ENCODE results near the gene BEND5.

Gene BEND5

GRCh38 chr1:48717082-48717481 is 59.6 kb downstream of the BEND5 start:
- H3K4me3 ChIP-seq (replicated peaks; ENCODE audit: low read depth, low read length): no peak overlapping the region
- DNase-seq (ENCODE audit: low read depth): no peak
- TF ChIP-seq, protein P1, sequence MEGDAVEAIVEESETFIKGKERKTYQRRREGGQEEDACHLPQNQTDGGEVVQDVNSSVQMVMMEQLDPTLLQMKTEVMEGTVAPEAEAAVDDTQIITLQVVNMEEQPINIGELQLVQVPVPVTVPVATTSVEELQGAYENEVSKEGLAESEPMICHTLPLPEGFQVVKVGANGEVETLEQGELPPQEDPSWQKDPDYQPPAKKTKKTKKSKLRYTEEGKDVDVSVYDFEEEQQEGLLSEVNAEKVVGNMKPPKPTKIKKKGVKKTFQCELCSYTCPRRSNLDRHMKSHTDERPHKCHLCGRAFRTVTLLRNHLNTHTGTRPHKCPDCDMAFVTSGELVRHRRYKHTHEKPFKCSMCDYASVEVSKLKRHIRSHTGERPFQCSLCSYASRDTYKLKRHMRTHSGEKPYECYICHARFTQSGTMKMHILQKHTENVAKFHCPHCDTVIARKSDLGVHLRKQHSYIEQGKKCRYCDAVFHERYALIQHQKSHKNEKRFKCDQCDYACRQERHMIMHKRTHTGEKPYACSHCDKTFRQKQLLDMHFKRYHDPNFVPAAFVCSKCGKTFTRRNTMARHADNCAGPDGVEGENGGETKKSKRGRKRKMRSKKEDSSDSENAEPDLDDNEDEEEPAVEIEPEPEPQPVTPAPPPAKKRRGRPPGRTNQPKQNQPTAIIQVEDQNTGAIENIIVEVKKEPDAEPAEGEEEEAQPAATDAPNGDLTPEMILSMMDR (IDR thresholded peaks at IDR 0.05; ENCODE audit: low read length, missing control alignments): no peak

- DNase-seq (ENCODE audit: low read depth): no peak
Measured at GRCh38 chr1:48715921-48716320, 60.8 kb downstream of the BEND5 start.

GRCh38 chr1:48710915-48711314 is 65.8 kb downstream of the BEND5 start:
- DNase-seq (ENCODE audit: low read depth): no peak
- TF ChIP-seq, protein P1 (IDR thresholded peaks at IDR 0.05; ENCODE audit: low read length, missing control alignments): no peak
- no peak overlapping the region for H3K4me3 ChIP-seq (replicated peaks; ENCODE audit: low read depth, low read length)

More at GRCh38 chr1:48715921-48716320, 60.8 kb downstream of the BEND5 start:
- H3K4me3 ChIP-seq (replicated peaks; ENCODE audit: low read depth, low read length): no peak overlapping the region
- TF ChIP-seq, protein P1 (IDR thresholded peaks at IDR 0.05; ENCODE audit: low read length, missing control alignments): no peak

DNA sequence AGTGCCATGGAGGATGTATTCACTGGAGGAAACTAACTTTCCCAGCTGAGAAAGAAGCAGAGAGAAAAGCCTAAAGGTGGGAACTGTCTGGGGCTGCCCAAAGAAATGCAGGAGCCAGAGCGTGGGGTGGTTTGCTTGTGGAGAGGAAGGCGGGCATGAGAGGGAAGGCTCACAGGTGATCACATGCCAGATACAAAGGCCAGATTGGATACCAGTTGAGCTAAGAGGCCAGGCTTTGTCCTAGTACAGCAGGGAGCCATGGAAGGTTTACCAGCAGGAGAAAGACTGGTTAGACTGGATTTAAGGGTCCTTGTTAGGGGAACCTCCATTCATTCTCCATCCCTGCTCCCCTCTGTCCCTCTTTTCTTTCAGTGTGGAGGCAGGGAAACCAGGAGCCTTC is 66.4 kb downstream of the BEND5 start:
- DNase-seq (ENCODE audit: low read depth): no peak
- TF ChIP-seq, protein P1 (IDR thresholded peaks at IDR 0.05; ENCODE audit: low read length, missing control alignments): no peak
- H3K4me3 ChIP-seq (replicated peaks; ENCODE audit: low read depth, low read length): no peak overlapping the region

- no peak for DNase-seq (ENCODE audit: low read depth)
- no peak overlapping the region for H3K4me3 ChIP-seq (replicated peaks; ENCODE audit: low read depth, low read length)
- TF ChIP-seq, protein P1 (IDR thresholded peaks at IDR 0.05; ENCODE audit: low read length, missing control alignments): no peak
Measured at GRCh38 chr1:48704736-48705135, 72.0 kb downstream of the BEND5 start.

GRCh38 chr1:48701445-48701844 is 75.2 kb downstream of the BEND5 start:
- no peak overlapping the region for H3K4me3 ChIP-seq (replicated peaks; ENCODE audit: low read depth, low read length)
- TF ChIP-seq, protein P1 (IDR thresholded peaks at IDR 0.05; ENCODE audit: low read length, missing control alignments): no peak
- no peak for DNase-seq (ENCODE audit: low read depth)

- TF ChIP-seq, protein P1 (IDR thresholded peaks at IDR 0.05; ENCODE audit: low read length, missing control alignments): peak; percentile 96
- no peak overlapping the region for H3K4me3 ChIP-seq (replicated peaks; ENCODE audit: low read depth, low read length)
- DNase-seq (ENCODE audit: low read depth): peak; percentile 48
Measured at GRCh38 chr1:48697066-48697707, 79.5 kb downstream of the BEND5 start.

All from fibroblast of pulmonary artery (primary cell).